Inflammatory macrophage (primary cell): ENCODE measurements around the gene PARD3B.
A peak's percentile ranks its signal among the peaks of the same experiment; 100 is the strongest.

Experiments used
- DNase-seq, 2 donors: peaks; one replicate each; pipeline ENCODE4 v3.0.0-alpha.2; 2020 to 2022

PARD3B gene

GRCh38 chr2:205535001-205535400 is 989.7 kb downstream of the PARD3B start:
- DNase-seq = no peak

GRCh38 chr2:205539603-205540002 is 994.3 kb downstream of the PARD3B start:
- DNase-seq = no peak

GRCh38 chr2:205540036-205540435 is 994.8 kb downstream of the PARD3B start:
- DNase-seq = peak; percentile 8 to 54

- DNase-seq = peak; percentile 36 to 38
Measured at GRCh38 chr2:205543262-205543843, 998.1 kb downstream of the PARD3B start.

- DNase-seq = no peak
Measured at GRCh38 chr2:205543937-205544702, 998.8 kb downstream of the PARD3B start.

- DNase-seq = peak; percentile 34 to 72
Measured at GRCh38 chr2:205545971-205546816, 1000.9 kb downstream of the PARD3B start.

GRCh38 chr2:205555566-205556230 is 1010.4 kb downstream of the PARD3B start:
- DNase-seq = no peak

- no peak for DNase-seq
Measured at GRCh38 chr2:205556357-205556756, 1011.1 kb downstream of the PARD3B start.

- no peak for DNase-seq
Measured at GRCh38 chr2:205556841-205557539, 1011.7 kb downstream of the PARD3B start.

- no peak for DNase-seq
Measured at GRCh38 chr2:205557873-205558272, 1012.6 kb downstream of the PARD3B start.

- peak; percentile 14 to 37 for DNase-seq
Measured at GRCh38 chr2:205561441-205561840, 1016.2 kb downstream of the PARD3B start.

- peak; percentile 43 to 53 for DNase-seq
Measured at GRCh38 chr2:205563646-205564045, 1018.4 kb downstream of the PARD3B start.

- no peak for DNase-seq
Measured at GRCh38 chr2:205564346-205565141, 1019.3 kb downstream of the PARD3B start.

GRCh38 chr2:205565142-205565522 is 1019.9 kb downstream of the PARD3B start:
- DNase-seq = no peak

GRCh38 chr2:205566606-205567168 is 1021.4 kb downstream of the PARD3B start:
- DNase-seq = no peak

- no peak for DNase-seq
Measured at GRCh38 chr2:205568620-205569019, 1023.3 kb downstream of the PARD3B start.

- no peak for DNase-seq
Measured at GRCh38 chr2:205570648-205571047, 1025.4 kb downstream of the PARD3B start.

- no peak for DNase-seq
Measured at GRCh38 chr2:205571360-205571959, 1026.2 kb downstream of the PARD3B start.

GRCh38 chr2:205574001-205574400 is 1028.7 kb downstream of the PARD3B start:
- DNase-seq = no peak

GRCh38 chr2:205579335-205579734 is 1034.1 kb downstream of the PARD3B start:
- DNase-seq = no peak
